HG03354 (cell line): ENCODE results near the gene DYSF.
"Not testable (repeated sequence)": the region's sequence is repeated elsewhere in the genome, so short reads cannot be mapped to it uniquely, and the experiment has no call there.

Experiments used
- ATAC-seq: cut with Tn5 transposase; IDR thresholded peaks from one replicate; pipeline ENCODE4 v1.9.1; 2021; ENCODE audit warnings: mild to moderate bottlenecking; ENCODE audit not compliant: unreplicated experiment, poor library complexity, severe bottlenecking

The DYSF gene

DNA sequence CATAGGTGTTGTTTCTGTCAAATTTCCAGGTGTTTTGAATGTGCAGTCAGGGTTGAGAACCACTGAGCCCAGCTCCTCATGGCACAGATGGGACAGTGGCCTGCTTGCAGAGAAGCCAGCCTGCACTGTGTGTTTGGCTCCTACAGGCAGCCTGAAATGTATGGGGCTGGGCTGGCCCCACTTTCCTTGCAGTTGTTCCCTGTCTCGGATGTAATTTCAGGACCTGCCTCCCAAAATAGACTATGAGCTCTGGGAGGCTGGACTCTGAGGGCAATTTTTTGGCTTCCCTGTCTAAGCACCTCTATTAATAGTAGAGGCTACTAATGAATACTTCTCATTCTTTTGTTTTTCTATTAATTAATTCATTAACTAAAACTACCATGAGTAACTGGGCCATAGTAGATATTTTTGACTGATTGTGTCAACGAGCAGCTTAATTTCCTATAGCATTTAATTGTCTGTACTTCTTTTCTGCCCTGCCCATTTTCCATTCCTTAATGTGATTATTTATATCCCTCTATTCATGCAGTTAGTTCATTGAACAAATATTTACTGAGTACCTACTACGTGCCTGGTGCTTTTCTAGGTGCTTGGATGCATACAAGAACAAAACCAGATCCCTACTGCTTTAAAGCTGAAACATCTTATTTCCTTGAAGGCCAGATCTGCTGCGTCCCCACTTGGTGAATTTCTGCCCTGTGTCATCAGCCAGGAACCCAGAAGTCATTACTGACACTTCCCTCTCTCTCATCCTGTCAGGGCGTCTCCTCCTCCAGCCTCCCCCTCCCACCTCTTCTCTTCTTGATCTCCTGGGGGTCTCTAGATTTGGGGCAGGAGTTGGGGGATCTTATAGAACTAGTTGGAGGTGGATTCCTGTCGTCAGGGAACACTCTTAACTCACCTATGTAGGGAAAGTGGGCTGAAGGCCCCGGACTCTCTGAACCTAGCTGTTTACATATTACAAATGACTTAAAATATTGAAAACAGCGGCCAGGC is 16.3 kb downstream of the DYSF start:
- no peak for ATAC-seq

DNA sequence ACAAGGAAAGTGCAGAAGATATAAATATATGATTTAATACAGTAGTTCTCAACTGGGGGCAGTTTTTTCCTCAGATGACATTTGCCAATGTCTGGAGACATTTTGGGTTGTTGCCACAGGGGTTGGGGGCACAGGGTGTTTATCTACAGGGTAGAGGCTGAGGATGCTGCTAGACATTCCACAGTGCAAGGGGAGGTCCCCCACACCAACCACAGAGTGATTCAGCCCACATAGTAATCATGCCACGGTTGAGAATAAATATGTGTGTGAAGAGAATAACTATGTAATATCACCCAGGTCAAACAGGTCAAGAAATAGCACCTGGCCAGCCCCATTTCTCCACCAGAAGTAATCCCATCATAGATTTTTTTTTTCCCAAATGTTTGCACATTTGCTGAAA is 17.9 kb downstream of the DYSF start:
- no peak for ATAC-seq

DNA sequence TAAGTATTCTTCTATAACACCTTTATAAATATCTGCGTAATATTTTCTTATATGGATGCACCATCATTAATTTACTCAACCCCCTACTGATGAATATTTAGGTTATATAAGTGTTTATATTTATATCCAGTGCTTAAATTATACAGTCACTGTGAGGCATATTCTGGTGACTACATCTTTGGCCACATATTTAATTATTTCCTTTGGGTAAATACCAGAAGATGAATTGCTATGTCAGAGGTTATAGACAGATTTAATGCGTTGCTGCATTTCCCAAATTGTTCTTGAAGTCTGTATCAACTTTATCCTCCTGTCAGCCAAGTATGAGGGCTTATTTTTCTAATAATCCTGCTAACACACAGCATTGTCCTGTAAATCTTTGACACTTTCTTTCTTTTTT is 18.7 kb downstream of the DYSF start:
- no peak for ATAC-seq

DNA sequence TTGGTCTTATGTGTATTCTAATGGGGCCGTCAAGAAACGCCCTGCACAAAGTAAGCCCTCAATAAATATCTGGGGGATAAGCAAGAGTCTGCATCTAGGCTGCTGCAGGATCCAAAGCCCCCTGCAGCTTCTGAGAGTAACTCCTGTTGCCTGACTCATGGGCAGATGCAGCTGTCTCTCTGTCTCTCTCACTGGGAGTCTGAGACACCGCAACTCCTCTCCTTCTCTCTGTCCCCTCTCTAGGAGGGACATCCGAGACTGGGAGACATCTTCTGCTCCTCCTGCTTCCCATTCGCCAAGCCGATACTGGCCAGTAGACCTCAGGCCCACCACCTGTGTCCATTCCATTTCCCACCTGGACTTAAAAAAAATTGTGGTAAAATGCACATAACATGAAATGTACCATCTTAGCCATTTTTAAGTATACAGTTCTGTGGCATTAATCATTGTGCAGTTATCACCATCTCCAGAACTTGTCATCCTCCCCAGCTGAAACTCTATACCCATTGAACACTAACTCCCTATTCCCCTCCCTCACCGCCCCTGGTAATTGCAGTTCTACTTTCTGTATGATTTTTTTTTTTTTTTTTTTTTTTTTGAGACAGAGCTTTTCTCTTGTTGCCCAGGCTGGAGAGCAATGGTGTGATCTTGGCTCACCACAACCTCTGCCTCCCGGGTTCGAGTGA is 20.1 kb downstream of the DYSF start:
- no peak for ATAC-seq

DNA sequence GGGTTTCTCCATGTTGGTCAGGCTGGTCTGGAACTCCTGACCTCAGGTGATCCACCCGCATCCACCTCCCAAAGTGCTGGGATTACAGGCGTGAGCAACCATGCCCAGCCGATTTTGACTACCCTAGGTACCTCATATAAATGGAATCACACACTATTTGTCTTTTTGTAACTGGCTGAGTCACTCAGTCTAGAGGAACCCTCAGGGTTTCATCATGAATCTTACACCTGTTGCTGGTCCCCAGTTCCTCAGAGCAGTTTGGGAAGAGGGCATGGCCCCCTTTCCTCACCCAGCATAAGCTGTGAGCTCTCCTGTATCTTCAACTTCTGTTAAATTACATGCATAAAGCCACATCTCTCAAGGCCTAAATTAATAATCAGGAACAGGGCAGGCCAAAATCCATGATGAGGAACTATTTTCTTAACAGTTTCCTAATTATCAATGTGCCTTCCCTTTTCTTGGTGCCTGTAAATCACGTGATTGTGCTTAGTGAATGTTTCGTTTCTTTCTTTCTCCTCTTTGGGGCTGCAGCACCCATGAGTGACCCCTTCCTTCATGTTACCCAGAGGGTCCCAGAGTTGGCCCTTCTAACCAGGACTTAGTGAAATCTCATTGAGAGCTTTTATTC is 20.9 kb downstream of the DYSF start:
- ATAC-seq, result no peak

DNA sequence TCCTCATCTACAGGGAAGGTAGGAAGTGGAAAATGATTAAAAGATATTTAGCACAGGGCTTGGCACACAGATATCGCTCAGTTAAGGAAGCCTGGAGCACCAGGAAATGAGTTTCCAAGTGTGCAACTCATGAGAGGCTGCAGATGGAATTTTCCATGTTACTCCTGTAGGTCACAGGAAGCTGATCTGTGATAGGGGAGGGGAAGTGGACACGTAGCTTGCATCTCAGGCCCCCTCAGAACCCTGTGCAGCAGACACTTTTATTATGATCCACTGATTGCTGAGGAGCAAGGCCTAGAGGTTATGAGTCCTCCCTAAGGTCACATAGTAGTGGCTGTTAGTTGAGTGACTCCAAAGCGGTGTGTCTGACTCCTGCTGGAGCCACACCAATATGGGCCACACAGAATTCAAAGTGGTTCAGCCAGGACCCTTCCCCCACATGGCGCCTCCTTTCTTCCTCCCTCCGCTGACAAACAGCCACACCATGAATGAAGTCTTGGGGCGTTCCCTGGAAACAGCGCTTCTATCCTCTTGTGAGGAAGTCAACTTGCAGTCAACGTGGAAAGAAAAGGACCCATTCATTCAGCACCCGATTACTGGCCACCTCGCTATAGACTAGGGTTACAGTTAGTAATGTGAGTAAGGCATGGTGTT is 21.5 kb downstream of the DYSF start:
- ATAC-seq, result no peak

DNA sequence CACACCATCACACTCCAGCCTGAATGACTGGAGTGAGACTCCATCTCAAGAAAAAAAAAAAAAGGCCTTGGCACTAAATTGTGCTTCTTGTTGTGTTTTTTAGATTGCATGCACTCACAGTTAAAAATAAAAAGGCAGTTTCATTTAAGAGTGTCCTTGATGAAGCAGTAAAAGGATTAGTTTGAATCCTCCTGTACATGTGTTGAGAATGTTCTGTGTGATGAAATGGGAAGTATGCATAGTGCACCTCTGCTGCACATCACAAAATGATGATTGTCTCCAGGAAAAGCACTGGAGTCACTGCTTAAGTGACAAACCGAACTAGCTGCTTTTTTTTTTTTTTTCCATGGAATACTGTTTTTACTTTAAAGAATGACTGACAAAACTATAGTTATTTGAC is 23.1 kb downstream of the DYSF start:
- ATAC-seq, result no peak

DNA sequence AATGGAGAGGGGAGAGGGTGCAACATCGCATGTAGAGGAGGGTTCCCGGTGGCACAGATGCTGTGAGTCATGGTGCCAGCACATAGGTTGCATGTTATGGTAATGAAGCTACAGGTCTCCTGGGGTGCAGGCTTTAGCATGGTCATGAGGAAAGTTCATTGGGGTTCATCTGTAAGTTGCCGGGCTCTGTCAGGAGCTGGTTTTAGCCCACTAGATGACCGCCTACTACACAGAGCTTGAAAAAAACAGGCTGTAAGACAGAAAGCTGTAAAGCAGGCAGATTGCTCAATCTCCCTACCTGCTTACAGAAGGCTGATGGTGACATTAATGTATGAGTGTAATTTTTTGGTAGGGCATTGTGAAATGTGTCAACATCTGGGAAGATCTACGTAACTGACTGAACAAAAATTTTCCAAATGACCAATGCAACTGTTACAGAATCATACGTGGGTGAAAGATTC is 23.9 kb downstream of the DYSF start:
- ATAC-seq, result no peak

DNA sequence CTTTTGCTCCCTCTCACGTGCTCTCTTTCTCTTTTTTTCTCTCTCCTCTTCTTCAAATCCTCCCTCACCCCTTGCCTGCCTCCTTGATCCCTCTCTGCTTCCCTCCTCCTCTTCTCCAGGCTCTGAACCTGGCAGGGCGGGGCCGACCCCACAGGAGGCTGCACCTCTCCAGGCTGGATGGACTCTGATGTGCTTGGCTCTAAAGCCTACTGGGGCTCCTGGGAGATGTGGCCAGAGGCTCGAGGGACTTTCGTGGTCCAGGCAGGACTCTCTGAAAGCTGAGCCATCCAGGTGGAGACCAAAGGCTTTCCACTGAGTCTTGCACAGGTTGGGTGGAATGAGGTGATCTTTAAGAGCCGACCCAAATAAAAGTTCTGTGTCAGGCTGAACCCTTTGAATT is 25.4 kb downstream of the DYSF start:
- ATAC-seq, result no peak

DNA sequence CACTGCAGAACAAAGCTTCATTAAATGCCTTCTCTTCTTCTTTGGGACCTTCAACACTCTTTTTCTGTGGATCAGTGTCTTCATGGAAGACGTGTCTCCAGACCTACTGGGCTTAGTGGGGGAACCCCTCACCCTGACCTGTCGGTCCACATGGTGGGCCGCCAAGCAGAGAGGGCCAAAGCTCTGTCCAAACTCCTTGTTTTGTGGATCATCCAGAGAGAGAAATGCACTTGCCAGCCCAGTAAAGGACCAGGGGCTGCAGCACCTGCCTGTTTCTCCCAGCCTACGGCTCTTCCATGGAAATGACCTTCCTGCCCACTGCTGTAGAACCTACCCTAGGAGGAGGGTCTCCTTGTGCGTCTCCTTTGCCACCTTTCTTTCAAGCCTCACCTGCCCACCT is 25.9 kb downstream of the DYSF start:
- ATAC-seq, result no peak

DNA sequence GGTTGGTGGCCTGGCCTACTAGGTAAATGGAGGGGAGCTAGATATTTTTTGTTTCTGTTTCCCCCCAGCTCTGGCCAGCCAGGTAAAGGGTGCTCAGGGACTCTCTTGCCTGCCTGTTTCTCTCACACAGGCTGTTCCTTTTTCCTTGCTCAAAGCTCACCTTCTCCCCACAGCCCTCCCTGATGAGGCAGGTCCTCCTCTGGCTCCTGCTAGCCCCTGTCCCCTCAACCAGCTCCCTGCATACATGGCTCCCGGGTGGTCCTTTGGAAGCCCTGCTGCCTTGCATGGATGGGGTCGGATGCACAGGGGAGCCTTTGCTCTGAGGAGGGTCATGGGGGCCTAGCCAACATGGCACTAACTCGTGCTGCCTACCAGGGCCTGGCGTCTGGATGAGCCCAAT is 27.8 kb downstream of the DYSF start:
- ATAC-seq, result no peak

DNA sequence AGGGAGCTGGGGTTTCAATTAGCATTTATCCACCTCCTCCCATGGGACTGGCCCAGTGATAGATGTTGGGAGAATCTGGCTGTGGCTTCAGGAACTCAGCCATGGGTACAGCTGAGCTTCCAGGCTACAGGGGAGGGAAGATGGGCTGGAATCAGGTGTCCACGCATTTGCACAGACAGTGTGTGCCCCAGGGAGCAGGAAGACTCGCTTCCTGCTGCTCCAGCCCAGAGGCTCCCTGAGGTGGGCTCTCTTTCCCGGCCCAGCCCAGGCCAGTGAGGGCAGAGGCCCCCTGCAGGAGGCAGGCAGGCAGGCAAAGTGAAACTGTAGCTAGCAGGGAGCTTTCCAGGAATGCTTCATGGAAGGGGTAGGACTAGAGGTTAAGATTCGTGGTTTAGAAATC is 28.7 kb downstream of the DYSF start:
- ATAC-seq, result no peak

DNA sequence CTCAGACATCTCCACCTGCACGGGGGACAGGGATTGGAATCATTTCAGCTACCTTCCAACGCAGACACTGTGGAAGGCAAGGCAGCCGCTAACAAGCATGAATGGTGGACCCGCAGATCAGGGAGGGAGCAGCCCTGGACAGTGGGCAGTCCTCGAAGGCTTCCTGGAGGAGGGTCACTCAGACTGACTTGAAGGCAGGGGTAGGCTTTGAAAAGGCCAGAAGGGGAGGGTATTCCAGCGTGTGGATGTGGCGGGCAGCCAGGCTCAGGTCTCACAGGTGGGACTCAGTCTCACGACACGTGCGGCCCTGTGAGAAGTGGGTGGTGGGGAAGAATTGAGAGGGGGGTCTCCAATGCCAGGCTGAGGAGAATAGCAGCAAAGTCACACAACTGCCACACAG is 29.9 kb downstream of the DYSF start:
- no peak for ATAC-seq

DNA sequence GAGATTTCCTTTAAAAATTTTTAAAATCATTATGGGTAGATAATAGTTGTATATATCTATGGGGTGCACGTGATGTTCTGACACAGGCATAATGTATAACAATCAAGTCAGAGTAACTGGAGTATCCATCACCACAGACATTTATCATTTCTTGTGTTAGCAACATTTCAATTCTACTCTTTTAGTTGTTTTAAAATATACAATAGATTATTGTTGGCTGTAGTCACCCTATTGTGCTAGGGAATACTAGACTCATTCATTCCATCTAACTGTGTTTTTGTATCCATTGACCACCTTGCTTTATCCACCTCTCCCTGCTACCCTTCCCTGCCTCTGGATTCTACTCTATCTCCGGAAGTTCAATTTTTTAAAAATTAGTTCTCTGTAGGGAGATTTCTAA is 31.0 kb downstream of the DYSF start:
- ATAC-seq, result no peak

DNA sequence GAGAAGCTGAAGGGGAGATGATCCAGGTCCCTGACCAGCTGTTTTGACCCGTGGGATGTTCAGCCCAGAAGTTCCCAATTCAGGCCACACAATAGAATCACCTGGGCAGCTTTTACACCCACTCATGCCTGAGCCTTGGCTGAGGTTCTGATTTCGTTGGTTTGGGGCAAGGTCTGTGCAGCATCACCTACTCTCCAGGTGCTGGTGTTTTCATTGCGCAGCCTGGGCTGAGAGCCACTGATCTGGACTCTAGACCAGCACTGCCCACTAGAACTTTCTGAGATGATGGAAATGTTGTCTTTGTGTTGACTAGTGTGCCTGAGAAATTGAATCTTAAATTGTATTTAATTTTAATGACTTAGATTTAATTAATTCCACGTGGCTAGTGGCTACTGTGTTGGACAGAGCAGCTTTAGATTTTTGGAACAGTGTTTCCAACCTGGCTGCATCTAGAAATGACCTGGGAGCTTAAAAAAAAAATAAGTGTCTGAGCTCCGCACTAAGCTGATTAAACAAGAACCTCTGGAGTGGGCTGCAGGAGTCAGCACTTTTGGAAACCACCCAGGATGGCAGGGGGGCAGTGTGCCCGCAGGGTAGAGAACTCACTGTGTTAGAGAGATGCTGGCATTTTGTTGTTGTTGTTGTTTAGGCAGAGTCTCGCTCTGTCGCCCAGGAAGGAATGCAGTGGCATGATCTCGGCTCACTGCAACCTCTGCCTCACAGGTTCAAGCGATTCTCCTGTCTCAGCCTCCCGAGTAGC is 33.7 kb downstream of the DYSF start:
- ATAC-seq, result no peak

DNA sequence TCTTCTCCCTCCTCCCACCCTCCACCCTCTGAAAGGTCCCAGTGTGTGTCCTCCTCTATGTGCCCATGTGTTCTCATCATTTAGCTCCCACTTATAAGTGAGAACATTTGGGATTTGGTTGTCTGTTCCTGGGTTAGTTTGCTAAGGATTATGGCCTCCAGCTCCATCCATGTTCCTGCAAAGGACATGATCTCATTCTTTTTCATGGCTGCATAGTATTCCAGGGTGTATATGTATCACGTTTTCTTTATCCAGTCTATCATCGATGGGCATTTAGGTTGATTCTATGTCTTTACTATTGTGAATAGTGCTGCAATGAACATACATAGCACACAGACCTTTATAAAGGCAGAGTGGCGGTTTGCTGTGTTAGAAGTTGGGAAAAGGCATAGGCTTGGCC is 38.2 kb downstream of the DYSF start:
- ATAC-seq, result not testable (repeated sequence)

DNA sequence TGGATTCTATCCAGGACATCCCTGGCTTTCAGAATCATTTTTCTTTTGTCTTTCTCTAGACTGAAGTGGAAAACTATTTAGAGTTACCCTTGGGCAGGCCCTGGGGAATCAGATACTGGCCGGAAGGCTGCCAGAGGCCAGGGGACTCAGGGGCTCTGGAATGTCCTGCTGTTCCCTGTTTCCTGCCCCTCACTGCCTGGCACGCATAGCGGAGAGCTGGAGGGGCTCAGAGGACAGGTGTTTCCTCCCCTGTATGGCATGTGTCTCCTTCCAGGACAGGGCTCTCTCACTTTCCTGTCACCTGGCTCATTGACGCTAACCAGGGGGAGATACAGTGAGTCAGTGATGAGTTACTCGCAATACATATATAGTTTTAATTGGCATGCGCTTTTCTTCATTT is 38.8 kb downstream of the DYSF start:
- no peak for ATAC-seq

DNA sequence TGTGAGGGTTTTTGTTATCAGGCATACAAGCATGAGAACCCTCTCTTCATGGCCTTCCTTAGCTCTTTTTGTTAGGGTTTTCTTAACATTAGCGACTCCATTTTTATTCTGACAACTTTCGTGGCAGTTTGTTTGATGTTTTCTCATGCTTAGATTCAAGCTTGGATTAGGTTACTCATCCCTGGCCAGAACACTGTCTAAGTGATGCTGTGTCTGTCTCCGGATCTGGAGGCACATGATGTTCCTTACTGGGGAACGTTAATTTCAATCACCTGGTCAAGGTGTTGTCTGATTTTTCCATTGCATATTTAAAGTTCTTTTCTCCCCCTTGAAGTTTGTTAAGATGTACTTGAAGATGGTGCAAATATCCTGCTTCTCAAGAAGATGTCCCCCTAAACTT is 40.7 kb downstream of the DYSF start:
- ATAC-seq, result no peak

DNA sequence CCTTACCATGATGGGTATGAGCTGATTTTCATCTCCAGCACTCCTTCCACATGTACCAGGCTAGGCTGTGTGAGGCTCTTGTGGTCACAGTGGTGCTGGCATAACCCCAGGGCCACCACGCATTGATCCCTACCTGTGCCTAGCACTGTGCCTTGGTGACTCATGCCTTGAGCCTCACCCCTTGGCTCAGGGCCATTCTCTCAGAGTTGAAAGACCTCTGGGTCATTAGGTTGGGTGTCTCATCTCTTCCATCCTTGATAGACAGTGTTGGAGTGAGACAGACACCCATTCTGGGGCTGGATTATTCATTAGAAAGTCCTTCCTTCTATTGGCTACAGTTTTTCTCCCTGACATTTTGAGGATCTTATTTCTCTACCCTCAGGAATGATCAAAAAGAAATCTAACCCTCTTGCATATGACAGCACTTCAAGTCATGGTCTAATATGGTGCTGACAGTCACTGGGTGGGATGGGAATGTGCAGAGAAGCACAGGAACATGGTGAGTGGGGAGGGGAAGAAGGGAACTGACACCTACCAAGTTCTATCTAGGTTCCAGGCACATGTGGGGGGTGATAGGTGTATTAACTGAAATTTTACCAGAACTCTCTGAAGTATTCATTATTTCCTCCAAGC is 41.3 kb downstream of the DYSF start:
- ATAC-seq, result no peak
